GM18502 (cell line): Measurements from ENCODE around the gene PMEL.

ENCODE experiments used
- ATAC-seq: cut with Tn5 transposase; IDR thresholded peaks from one replicate; pipeline ENCODE4 v1.9.1; 2021; ENCODE audit warnings: mild to moderate bottlenecking; ENCODE audit not compliant: unreplicated experiment, poor library complexity

Gene PMEL

GRCh38 chr12:55946553-55946952 is 19.3 kb downstream of the PMEL start:
- ATAC-seq = no peak

- no peak for ATAC-seq
Observed at GRCh38 chr12:55942577-55943136, 23.2 kb downstream of the PMEL start.

- no peak for ATAC-seq
Observed at GRCh38 chr12:55942055-55942454, 23.8 kb downstream of the PMEL start.

- ATAC-seq = peak; percentile 97
Observed at GRCh38 chr12:55940065-55940732, 25.6 kb downstream of the PMEL start.

GRCh38 chr12:55938826-55939501 is 26.9 kb downstream of the PMEL start:
- no peak for ATAC-seq

- no peak for ATAC-seq
Observed at GRCh38 chr12:55937981-55938380, 27.9 kb downstream of the PMEL start.

- no peak for ATAC-seq
Observed at GRCh38 chr12:55935738-55936151, 30.1 kb downstream of the PMEL start.

GRCh38 chr12:55934773-55935172 is 31.1 kb downstream of the PMEL start:
- ATAC-seq = no peak

GRCh38 chr12:55933799-55934742 is 31.8 kb downstream of the PMEL start:
- no peak for ATAC-seq

GRCh38 chr12:55933169-55933798 is 32.6 kb downstream of the PMEL start:
- ATAC-seq = no peak

GRCh38 chr12:55932551-55932910 is 33.3 kb downstream of the PMEL start:
- ATAC-seq = no peak

GRCh38 chr12:55931780-55932550 is 33.9 kb downstream of the PMEL start:
- no peak for ATAC-seq

- ATAC-seq = no peak
Observed at GRCh38 chr12:55931317-55931779, 34.5 kb downstream of the PMEL start.

- ATAC-seq = no peak
Observed at GRCh38 chr12:55930771-55931316, 35.0 kb downstream of the PMEL start, which contains the start of gene DGKA. DGKA (plus strand) TSS chr12:55931162; CDS start chr12:55936504, 5,342 bp downstream.

GRCh38 chr12:55929306-55929791 is 36.5 kb downstream of the PMEL start:
- peak; percentile 45 for ATAC-seq

- ATAC-seq = peak; percentile 35
Observed at GRCh38 chr12:55927588-55928502, 38.0 kb downstream of the PMEL start, which contains the start of gene PYM1. PYM1 (minus strand) TSS chr12:55927894; CDS start chr12:55927761, 133 bp downstream.

GRCh38 chr12:55926738-55927587 is 38.9 kb downstream of the PMEL start:
- peak; percentile 54 for ATAC-seq
